GM23248 (cell line): ENCODE measurements around the gene STOM. TPM values are rescaled to one million over a fixed set of nuclear protein-coding genes. Genes with fewer than 3 reads are reported as not detected.

ENCODE experiments used
- DNase-seq: peaks from one replicate; pipeline ENCODE4 v3.0.0-alpha.2; 2015
- H2AFZ ChIP-seq: fragments of 200-600 bp; sonication (generic); 2 replicates; pipeline ENCODE4 v1.6.1; 2016; ENCODE audit warnings: antibody characterized with exemption
- H3F3A ChIP-seq: fragments of 200-600 bp; sonication (generic); 2 replicates; pipeline ENCODE4 v1.6.1; 2016; ENCODE audit warnings: mild to moderate bottlenecking, antibody characterized with exemption, mixed run types; ENCODE audit not compliant: insufficient read depth
- H3K27ac ChIP-seq: fragments of 200-600 bp; sonication (generic); 2 replicates; pipeline ENCODE4 v1.5.1; 2016; ENCODE audit warnings: mild to moderate bottlenecking
- H3K27me3 ChIP-seq: fragments of 200-600 bp; sonication (generic); replicated peaks from 2 replicates; pipeline ENCODE4 v1.6.1; 2016; ENCODE audit warnings: mild to moderate bottlenecking; ENCODE audit not compliant: insufficient read depth
- H3K36me3 ChIP-seq: fragments of 200-600 bp; sonication (generic); 2 replicates; pipeline ENCODE4 v1.6.1; 2016; ENCODE audit warnings: low read depth, mild to moderate bottlenecking
- H3K4me1 ChIP-seq: fragments of 200-600 bp; sonication (generic); 2 replicates; pipeline ENCODE4 v1.6.1; 2016; ENCODE audit warnings: mild to moderate bottlenecking; ENCODE audit not compliant: insufficient read depth
- H3K4me2 ChIP-seq: fragments of 200-600 bp; sonication (generic); one replicate; pipeline ENCODE4 v1.6.1; 2016; ENCODE audit warnings: mild to moderate bottlenecking; ENCODE audit not compliant: unreplicated experiment
- H3K4me3 ChIP-seq: fragments of 200-600 bp; sonication (generic); 2 replicates; pipeline ENCODE4 v1.5.1; 2016; ENCODE audit warnings: mild to moderate bottlenecking
- H3K79me2 ChIP-seq: fragments of 200-600 bp; sonication (generic); 2 replicates; pipeline ENCODE4 v1.6.1; 2016; ENCODE audit warnings: mild to moderate bottlenecking; ENCODE audit not compliant: insufficient read depth
- H3K9ac ChIP-seq: fragments of 200-600 bp; sonication (generic); 2 replicates; pipeline ENCODE4 v1.6.1; 2016; ENCODE audit warnings: mild to moderate bottlenecking
- H3K9me2 ChIP-seq: fragments of 200-600 bp; sonication (generic); 2 replicates; pipeline ENCODE4 v1.6.1; 2016; ENCODE audit warnings: mixed run types, mild to moderate bottlenecking, moderate library complexity; ENCODE audit not compliant: insufficient read depth
- H3K9me3 ChIP-seq: fragments of 200-600 bp; sonication (generic); one replicate; pipeline ENCODE4 v1.6.1; 2017; ENCODE audit warnings: low read depth
- H4K20me1 ChIP-seq: fragments of 200-600 bp; sonication (generic); 2 replicates; pipeline ENCODE4 v1.6.0; 2016; ENCODE audit not compliant: insufficient read depth
- EZH2 ChIP-seq: fragments of 200-600 bp; sonication (generic); IDR thresholded peaks from 2 replicates; pipeline ENCODE4 v1.6.1; 2018; ENCODE audit warnings: antibody characterized with exemption, mild to moderate bottlenecking; ENCODE audit not compliant: insufficient read depth, poor library complexity, severe bottlenecking
- EZH2phosphoT487 ChIP-seq: fragments of 200-600 bp; sonication (generic); IDR thresholded peaks from 2 replicates; pipeline ENCODE4 v1.6.1; 2018; ENCODE audit warnings: antibody characterized with exemption, moderate library complexity, mild to moderate bottlenecking, low read depth; ENCODE audit not compliant: insufficient read depth
- WGBS, 2 experiments: methylation state at CpG; one replicate each; pipeline ENCODE4 v1.1.6; 2015 to 2017; ENCODE audit warnings: low lambda C conversion rate in 2 of 2, low coverage in 1 of 2; ENCODE audit errors: missing lambda C conversion rate in 2 of 2; 5-methylcytosine and 5-hydroxymethylcytosine counted together
- in situ Hi-C: fragments of 300-500 bp; cut with MboI; formaldehyde crosslinking; loops from 2 replicates; pipeline ENCODE4 v1.15.0; 2020
- polyA plus RNA-seq: library from polyadenylated mRNA; unstranded; fragments of >200 nt; fragmentation: Nextera tagmentation; extraction: Ambion mirVana; gene quantifications from 2 replicates; pipeline ENCODE4 v1.2.1, GENCODE V29; 2016
- total RNA-seq: library from RNA; depleted of rRNA; stranded (reverse); fragments of >200 nt; shearing (Covaris generic); gene quantifications from 2 replicates; pipeline ENCODE4 v1.2.3, GENCODE V29; 2014

Gene STOM
- total and polyA plus RNA-seq, 2 experiments from 2014 or later = 58.0 to 68.5 TPM

- Histone ChIP-seq H3K9ac (peak overlapping the region; percentile 86), H3K27me3 (no peaks in the 10 kb centered on the region), H3K9me2 (no peaks in the 10 kb centered on the region), H3F3A (peaks cover 56% of the 10 kb centered on the region), H4K20me1 (no peaks in the 10 kb centered on the region), H3K4me2 (peak overlapping the region; percentile 80), H3K4me1 (peaks cover 57% of the 10 kb centered on the region), H2AFZ (peak overlapping the region; percentile 66), H3K9me3 (no peaks in the 10 kb centered on the region), H3K27ac (peak overlapping the region; percentile 61; the same call in 1 of the 2 replicates), H3K4me3 (peak overlapping the region; percentile 79), H3K36me3 (no peaks in the 10 kb centered on the region), H3K79me2 (peaks cover 50% of the 10 kb centered on the region)
- WGBS, 2 experiments = 22 to 23% methylated on average over 8 of the region's 8 CpGs
- TF ChIP-seq EZH2phosphoT487 (no peak), EZH2 (no peak)
- DNase-seq = no peak
- in situ Hi-C loops = no loop called here
Measured at GRCh38 chr9:121368745-121369144, 1.3 kb downstream of the STOM start.

DNA sequence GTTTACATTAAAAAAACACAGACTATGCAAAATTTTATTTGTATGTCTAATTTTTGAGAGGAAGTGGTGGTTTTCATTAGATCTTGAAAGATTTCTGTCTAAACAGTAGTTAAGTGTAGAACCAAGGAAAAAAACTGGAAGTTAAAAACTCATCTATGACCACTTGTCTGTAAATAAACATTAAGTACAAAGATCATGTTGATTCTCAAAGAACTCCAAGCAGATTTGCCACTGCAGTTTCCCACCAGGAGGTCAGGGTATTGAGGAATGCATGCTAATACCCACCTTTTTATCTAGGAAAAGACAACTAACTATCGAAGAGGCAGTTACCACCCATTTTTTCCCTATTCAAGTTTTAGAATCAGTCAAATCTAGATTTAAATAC, 1.9 kb downstream of the STOM start:
- Histone ChIP-seq H3K27me3 (no peaks in the 10 kb centered on the region), H3K9ac (peak overlapping the region; percentile 86), H3K4me3 (peak overlapping the region; percentile 79), H3K4me1 (peaks cover 57% of the 10 kb centered on the region), H3K9me3 (no peaks in the 10 kb centered on the region), H4K20me1 (no peaks in the 10 kb centered on the region), H3K4me2 (peak overlapping the region; percentile 80), H3K36me3 (no peaks in the 10 kb centered on the region), H2AFZ (0 out of 2 replicates have a peak overlapping the region, but pooled peaks have one; percentile 23), H3K9me2 (no peaks in the 10 kb centered on the region), H3F3A (peaks cover 56% of the 10 kb centered on the region), H3K27ac (peak overlapping the region; percentile 45), H3K79me2 (peaks cover 50% of the 10 kb centered on the region)
- in situ Hi-C loops = no loop called here
- WGBS, 2 experiments = 6 to 10% methylated on average over 1 of the region's 1 CpG
- DNase-seq = no peak
- TF ChIP-seq EZH2phosphoT487 (no peak), EZH2 (no peak)

- peaks cover 50% of the 10 kb centered on the region for H3K79me2 ChIP-seq
- no peaks in the 10 kb centered on the region for H3K9me2 ChIP-seq
- no peak for TF ChIP-seq EZH2
- H3K27me3 ChIP-seq = no peaks in the 10 kb centered on the region
- H4K20me1 ChIP-seq = no peaks in the 10 kb centered on the region
- no peaks in the 10 kb centered on the region for H3K36me3 ChIP-seq
- peak overlapping the region; percentile 80 for H3K4me2 ChIP-seq
- peaks cover 56% of the 10 kb centered on the region for H3F3A ChIP-seq
- peak overlapping the region; percentile 86 for H3K9ac ChIP-seq
- H3K9me3 ChIP-seq = no peaks in the 10 kb centered on the region
- H2AFZ ChIP-seq = 0 out of 2 replicates have a peak overlapping the region, but pooled peaks have one; percentile 23
- H3K27ac ChIP-seq = peak overlapping the region; percentile 45
- DNase-seq = peak; percentile 56
- H3K4me1 ChIP-seq = peaks cover 56% of the 10 kb centered on the region
- WGBS, 2 experiments = 7% methylated on average over 4 of the region's 4 CpGs
- in situ Hi-C loops = no loop called here
- peak overlapping the region; percentile 79 for H3K4me3 ChIP-seq
Measured at GRCh38 chr9:121367306-121368137, 2.5 kb downstream of the STOM start.

DNA sequence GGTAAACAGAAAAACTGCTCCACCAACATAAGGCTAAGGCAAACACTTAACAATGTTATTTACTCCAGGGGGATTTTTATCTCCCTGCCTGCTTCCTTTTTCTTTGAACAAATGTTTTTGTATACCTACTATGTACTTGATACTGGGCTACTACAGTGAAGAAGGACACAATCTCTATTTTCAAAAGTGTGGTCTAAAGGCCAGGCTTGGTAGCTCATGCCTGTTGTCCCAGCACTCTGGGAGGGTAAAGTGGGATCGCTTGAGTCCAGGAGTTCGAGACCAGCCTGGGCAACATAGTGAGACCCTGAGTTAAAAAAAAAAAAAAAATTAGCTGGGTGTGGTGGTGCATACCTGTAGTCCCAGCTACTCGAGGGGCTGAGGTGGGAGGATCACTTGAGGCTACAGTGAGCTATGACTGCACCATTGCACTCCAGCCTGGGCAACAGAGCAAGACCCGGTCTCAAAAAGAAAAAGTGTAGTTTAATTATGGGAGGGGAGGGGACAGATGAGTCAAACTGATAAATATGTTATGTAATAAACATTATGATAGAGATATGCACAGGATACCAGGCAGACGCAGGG, 3.3 kb downstream of the STOM start:
- WGBS, 2 experiments = 97 to 99% methylated on average over 5 of the region's 5 CpGs
- Histone ChIP-seq H3K4me2 (no peak overlapping the region), H3K9ac (no peak overlapping the region), H3K36me3 (no peaks in the 10 kb centered on the region), H2AFZ (no peak overlapping the region), H3F3A (peaks cover 55% of the 10 kb centered on the region), H3K9me2 (no peaks in the 10 kb centered on the region), H3K4me3 (no peak overlapping the region), H3K27me3 (no peaks in the 10 kb centered on the region), H4K20me1 (no peaks in the 10 kb centered on the region), H3K79me2 (peaks cover 53% of the 10 kb centered on the region), H3K9me3 (no peaks in the 10 kb centered on the region), H3K27ac (no peak overlapping the region), H3K4me1 (peaks cover 62% of the 10 kb centered on the region)
- in situ Hi-C loops = no loop called here
- no peak for DNase-seq
- TF ChIP-seq EZH2 (no peak), EZH2phosphoT487 (no peak)
